Type B pancreatic cell (in vitro differentiated cells): Measurements from ENCODE around the gene C11orf24. TPM values are rescaled to one million over a fixed set of nuclear protein-coding genes. Genes with fewer than 3 reads are reported as not detected.
"Not testable (repeated sequence)": the region's sequence is repeated elsewhere in the genome, so short reads cannot be mapped to it uniquely, and the experiment has no call there.

ENCODE experiments used
- DNase-seq: peaks from one replicate; pipeline ENCODE4 v3.0.0; 2021; ENCODE audit warnings: mixed read lengths; ENCODE audit not compliant: unreplicated experiment; ENCODE audit errors: extremely low spot score
- H3K27ac Mint-ChIP-seq: 2 replicates; pipeline ENCODE4 v1.8.0; 2021; ENCODE audit warnings: mild to moderate bottlenecking, mixed read lengths
- H3K27me3 Mint-ChIP-seq: 2 replicates; pipeline ENCODE4 v1.8.0; 2021; ENCODE audit warnings: mixed read lengths
- H3K36me3 Mint-ChIP-seq: 2 replicates; pipeline ENCODE4 v1.8.0; 2021; ENCODE audit warnings: mixed read lengths
- H3K4me1 Mint-ChIP-seq: one replicate; pipeline ENCODE4 v1.8.0; 2021; ENCODE audit warnings: mixed read lengths; ENCODE audit not compliant: unreplicated experiment
- H3K4me3 Mint-ChIP-seq: 2 replicates; pipeline ENCODE4 v1.8.0; 2021; ENCODE audit warnings: mild to moderate bottlenecking, mixed read lengths
- H3K9me3 Mint-ChIP-seq: 2 replicates; pipeline ENCODE4 v1.8.0; 2021; ENCODE audit warnings: mixed read lengths
- total RNA-seq: library from RNA; stranded (reverse); gene quantifications from 2 replicates; pipeline ENCODE4 v1.2.1, GENCODE V29; 2021; ENCODE audit warnings: low replicate concordance
- TF ChIP-seq, protein P1 (sequence below): fragments of 200-600 bp; sonication (generic); conservative IDR thresholded peaks from 2 replicates; pipeline ENCODE4 v1.5.0; 2021; ENCODE audit warnings: antibody characterized with exemption, mild to moderate bottlenecking

Gene C11orf24
- total RNA-seq, 1 donor from 2014 or later = 45.4 TPM

DNA sequence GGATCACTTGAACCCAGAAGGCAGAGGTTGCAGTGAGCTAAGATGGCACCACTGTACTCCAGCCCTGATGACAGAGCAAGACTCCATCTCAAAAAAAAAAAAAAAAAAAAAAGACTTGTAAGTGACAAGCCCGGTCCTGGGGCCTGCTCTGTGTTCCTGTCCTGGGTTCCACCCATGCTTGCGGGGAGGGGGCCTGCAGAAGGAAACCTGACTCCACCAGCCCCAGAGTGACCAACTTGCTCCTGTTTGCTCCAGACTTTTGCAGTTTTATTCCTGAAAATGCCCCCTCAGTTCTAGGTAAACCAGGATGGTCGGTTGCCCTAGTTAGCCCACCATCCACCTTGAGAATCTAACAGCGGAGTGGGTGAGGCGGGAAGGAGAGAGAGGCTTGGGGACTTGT is 30.5 kb upstream of the C11orf24 start:
- H3K4me1 Mint-ChIP-seq = no peaks in the 10 kb centered on the region
- H3K27me3 Mint-ChIP-seq = no peaks in the 10 kb centered on the region
- H3K27ac Mint-ChIP-seq = no peak overlapping the region
- no peak overlapping the region for H3K4me3 Mint-ChIP-seq
- TF ChIP-seq, protein P1, sequence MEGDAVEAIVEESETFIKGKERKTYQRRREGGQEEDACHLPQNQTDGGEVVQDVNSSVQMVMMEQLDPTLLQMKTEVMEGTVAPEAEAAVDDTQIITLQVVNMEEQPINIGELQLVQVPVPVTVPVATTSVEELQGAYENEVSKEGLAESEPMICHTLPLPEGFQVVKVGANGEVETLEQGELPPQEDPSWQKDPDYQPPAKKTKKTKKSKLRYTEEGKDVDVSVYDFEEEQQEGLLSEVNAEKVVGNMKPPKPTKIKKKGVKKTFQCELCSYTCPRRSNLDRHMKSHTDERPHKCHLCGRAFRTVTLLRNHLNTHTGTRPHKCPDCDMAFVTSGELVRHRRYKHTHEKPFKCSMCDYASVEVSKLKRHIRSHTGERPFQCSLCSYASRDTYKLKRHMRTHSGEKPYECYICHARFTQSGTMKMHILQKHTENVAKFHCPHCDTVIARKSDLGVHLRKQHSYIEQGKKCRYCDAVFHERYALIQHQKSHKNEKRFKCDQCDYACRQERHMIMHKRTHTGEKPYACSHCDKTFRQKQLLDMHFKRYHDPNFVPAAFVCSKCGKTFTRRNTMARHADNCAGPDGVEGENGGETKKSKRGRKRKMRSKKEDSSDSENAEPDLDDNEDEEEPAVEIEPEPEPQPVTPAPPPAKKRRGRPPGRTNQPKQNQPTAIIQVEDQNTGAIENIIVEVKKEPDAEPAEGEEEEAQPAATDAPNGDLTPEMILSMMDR = no peak
- no peaks in the 10 kb centered on the region for H3K9me3 Mint-ChIP-seq
- DNase-seq = no peak
- H3K36me3 Mint-ChIP-seq = no peaks in the 10 kb centered on the region

DNA sequence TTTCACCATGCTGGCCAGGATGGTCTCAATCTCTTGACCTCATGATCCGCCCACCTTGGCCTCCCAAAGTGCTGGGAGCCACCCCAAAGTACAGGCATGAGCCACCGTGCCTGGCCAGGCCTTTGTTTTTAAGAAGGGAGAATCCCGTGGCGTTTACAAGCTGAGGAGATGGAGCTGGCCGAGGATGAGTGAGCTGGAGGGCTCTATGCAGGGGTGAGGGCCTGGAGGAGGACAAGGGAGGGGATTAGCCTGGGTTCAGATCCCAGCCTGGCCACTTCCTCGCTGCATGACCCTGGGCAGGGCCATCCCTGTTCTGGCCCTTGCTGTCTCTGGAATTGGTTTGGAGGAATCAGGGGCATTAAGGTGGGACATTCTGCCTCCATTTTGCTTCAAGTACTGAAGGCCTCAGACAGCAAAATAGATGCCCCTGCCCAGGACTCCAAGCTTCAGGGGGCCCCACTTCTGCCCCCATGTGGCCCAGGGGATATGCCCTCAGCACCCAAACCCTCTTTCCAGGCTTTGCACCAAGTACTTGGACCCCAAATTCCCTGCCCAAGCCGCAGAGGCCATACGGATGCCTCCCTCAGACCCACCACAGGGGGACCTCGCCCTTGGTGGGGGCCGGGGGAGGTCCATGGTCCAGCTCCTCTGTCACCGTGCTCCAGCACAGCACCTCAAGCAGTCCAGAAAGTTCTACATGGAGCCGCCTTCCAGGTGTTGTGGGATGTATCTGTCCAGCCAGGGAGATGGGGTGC is 28.5 kb upstream of the C11orf24 start:
- TF ChIP-seq, protein P1 = no peak
- Mint-ChIP-seq H3K9me3 (no peaks in the 10 kb centered on the region), H3K27me3 (no peaks in the 10 kb centered on the region), H3K27ac (no peak overlapping the region), H3K4me1 (no peaks in the 10 kb centered on the region), H3K4me3 (no peak overlapping the region), H3K36me3 (no peaks in the 10 kb centered on the region)
- no peak for DNase-seq

DNA sequence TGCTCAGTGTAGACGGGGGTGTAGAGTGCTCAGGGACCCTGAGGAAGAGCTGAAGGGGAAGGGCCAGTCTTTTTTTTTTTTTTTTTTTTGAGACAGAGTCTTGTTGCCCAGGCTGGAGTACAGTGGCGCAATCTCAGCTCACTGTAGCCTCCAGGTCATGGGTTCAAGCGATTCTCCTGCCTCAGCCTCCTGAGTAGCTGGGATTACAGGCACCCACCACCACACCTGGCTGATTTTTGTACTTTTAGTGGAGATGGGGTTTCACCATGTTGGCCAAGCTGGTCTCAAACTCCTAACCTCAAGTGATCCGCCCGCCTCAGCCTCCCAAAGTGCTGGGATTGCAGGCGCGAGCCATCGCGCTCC is 27.7 kb upstream of the C11orf24 start:
- DNase-seq, H3K27ac Mint-ChIP-seq, H3K27me3 Mint-ChIP-seq, H3K9me3 Mint-ChIP-seq, H3K4me1 Mint-ChIP-seq, H3K36me3 Mint-ChIP-seq, H3K4me3 Mint-ChIP-seq: not testable (repeated sequence)

DNA sequence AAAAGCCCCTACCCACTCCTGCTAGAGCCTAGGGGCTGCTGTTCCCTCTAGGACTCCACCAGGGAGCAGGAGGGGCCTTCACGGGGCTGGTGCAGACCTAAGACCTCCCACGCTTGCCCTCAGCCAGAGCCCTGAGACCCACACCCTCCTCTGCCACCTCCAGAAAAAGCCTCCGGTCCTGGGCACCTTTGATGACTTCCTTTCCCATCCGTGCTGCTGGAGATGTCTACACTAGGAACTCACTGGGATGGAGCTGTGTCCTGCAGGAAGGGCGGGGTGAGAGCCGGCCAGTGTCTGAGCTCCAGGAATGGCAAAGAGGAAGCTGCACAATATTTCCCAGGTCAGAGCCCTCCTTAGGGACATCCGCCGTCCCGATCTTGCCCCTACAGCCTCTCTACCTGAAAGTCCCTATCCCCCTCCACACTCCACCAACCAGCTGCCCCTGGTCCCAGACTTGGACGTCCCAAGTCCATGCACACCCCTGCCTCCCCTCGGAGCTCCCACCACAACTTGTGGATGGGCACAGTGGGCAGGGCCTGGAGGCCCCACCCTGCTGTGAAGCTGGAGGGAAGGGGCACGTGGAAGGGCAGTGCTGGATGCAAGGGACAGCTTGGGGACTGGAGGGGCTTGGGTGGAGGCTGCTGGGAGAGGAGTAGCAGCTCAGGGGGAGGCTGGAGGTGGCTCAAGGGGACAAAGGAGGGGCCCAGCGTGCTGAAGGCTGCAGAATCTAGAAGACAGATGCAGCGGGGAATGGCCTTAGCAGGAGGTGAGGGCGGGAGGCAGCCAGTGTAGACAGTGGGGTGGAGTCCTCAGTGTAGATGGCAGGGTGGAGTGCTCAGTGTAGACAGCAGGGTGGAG is 27.1 kb upstream of the C11orf24 start:
- H3K27ac Mint-ChIP-seq = no peak overlapping the region

DNA sequence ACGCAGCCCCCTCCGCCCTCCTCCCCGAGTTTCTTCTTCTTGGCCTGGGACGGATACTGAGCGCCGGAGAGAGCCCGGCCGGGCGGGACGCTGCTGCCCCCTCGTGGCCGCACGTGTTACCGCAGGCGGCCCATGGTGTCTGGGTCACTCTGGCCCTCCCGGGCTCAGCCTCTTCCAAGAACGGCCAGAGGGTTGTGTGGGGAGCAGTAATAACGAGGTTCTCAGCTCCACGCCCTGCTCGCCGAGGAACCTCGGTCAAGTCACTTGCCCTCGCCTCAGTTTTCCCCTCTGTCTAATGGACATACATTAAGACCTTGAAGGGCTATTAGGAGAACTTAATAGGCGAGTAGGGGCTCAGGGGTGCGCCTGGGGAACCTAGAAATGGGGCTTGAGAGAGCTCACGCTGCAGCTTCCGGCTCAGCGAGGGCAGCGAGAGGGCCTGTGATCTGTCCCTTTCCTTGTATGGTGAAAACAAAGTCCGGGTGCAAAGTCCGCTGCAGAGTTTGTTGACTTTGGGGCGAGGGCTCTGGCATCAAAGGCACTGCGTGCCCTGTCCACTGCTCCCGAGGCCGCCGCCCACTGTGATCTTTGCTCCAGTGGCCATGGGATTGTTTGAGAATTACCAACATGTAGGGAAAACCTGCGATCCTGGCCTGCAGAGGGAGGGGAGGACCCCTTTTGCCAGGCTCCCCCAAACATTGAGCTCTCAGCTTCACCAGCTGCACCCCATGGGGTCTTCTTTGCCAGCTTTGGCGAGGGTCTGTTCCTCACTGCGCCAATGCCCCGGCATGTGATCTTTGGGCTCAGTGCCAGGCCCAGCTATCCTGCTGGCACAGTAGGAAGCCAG is 26.3 kb upstream of the C11orf24 start:
- peak; percentile 83 for DNase-seq
- H3K4me1 Mint-ChIP-seq = no peaks in the 10 kb centered on the region
- no peak overlapping the region for H3K4me3 Mint-ChIP-seq
- no peaks in the 10 kb centered on the region for H3K36me3 Mint-ChIP-seq
- H3K27me3 Mint-ChIP-seq = no peaks in the 10 kb centered on the region
- TF ChIP-seq, protein P1 = peak; percentile 99
- no peaks in the 10 kb centered on the region for H3K9me3 Mint-ChIP-seq
- no peak overlapping the region for H3K27ac Mint-ChIP-seq

More for the DNA sequence above, 27.1 kb upstream of the C11orf24 start:
- Mint-ChIP-seq H3K36me3 (no peaks in the 10 kb centered on the region), H3K4me3 (no peak overlapping the region), H3K27me3 (no peaks in the 10 kb centered on the region), H3K9me3 (no peaks in the 10 kb centered on the region), H3K4me1 (no peaks in the 10 kb centered on the region)
- TF ChIP-seq, protein P1 = no peak
- DNase-seq = no peak
